Tibial artery (tissue), 4 donors: ENCODE data around the gene SETBP1.

Source experiments
- DNase-seq, 2 donors: peaks; one replicate each; pipeline ENCODE4 v3.0.0-alpha.2; 2019
- H3K27ac ChIP-seq, 2 donors: fragments of 200-600 bp; sonication (generic) in 1 of 2; 1 replicate in 1 of 2; 2 replicates in 1 of 2; pipeline ENCODE4 v1.5.1; 2018 to 2019; ENCODE audit warnings: mild to moderate bottlenecking in 1 of 2
- H3K27me3 ChIP-seq, 2 donors: fragments of 200-600 bp; sonication (generic) in 1 of 2; one replicate each; pipeline versions ENCODE4 v1.5.1 to v1.6.0; 2016 to 2019
- H3K36me3 ChIP-seq, 3 donors: fragments of 200-600 bp; sonication (generic) in 2 of 3; one replicate each; pipeline ENCODE4 v1.5.1; 2016 to 2019; ENCODE audit warnings: mild to moderate bottlenecking in 2 of 3
- H3K4me1 ChIP-seq, 4 donors: fragments of 200-600 bp; sonication (generic) in 2 of 4; 1 replicate in 3 of 4; 2 replicates in 1 of 4; pipeline ENCODE4 v1.5.1; 2016 to 2019
- H3K4me3 ChIP-seq, 2 donors: fragments of 200-600 bp; sonication (generic) in 1 of 2; 1 replicate in 1 of 2; 2 replicates in 1 of 2; pipeline ENCODE4 v1.5.1; 2018 to 2019; ENCODE audit warnings: mild to moderate bottlenecking in 2 of 2
- H3K9me3 ChIP-seq, 3 donors: fragments of 200-600 bp; sonication (generic) in 1 of 3; one replicate each; pipeline ENCODE4 v1.5.1; 2016 to 2019
- CTCF ChIP-seq, 2 experiments: fragments of 200-600 bp in 1 of 2; fragments of 450-650 bp in 1 of 2; IDR thresholded peaks; one replicate each; pipeline ENCODE4 v1.5.1; 2017 to 2019; ENCODE audit warnings: antibody characterized with exemption in 2 of 2, mild to moderate bottlenecking in 1 of 2, moderate library complexity in 1 of 2
- intact Hi-C: fragments of 100-400 bp; cut with DNase I; formaldehyde crosslinking; loops from one replicate; pipeline ENCODE4 v1.15.0; 2023; ENCODE audit warnings: low total_unique reads

The SETBP1 gene

GRCh38 chr18:44855681-44856080 is 175.0 kb downstream of the SETBP1 start:
- H3K4me3 ChIP-seq: no peak overlapping the region
- intact Hi-C loops: no loop called here
- DNase-seq: no peak
- H3K27me3 ChIP-seq: no peaks in the 10 kb centered on the region
- no peak for TF ChIP-seq CTCF (IDR thresholded peaks at IDR 0.05)
- no peak overlapping the region for H3K27ac ChIP-seq
- H3K9me3 ChIP-seq: no peaks in the 10 kb centered on the region
- peaks cover 0 to 60% (median 23%) of the 10 kb centered on the region in 4 donors for H3K4me1 ChIP-seq
- H3K36me3 ChIP-seq: no peaks in the 10 kb centered on the region

- no peaks in the 10 kb centered on the region for H3K9me3 ChIP-seq
- H3K27me3 ChIP-seq: no peaks in the 10 kb centered on the region
- no peak overlapping the region for H3K27ac ChIP-seq
- H3K4me1 ChIP-seq: peaks cover 0 to 61% (median 23%) of the 10 kb centered on the region in 4 donors
- TF ChIP-seq CTCF (IDR thresholded peaks at IDR 0.05): no peak
- H3K4me3 ChIP-seq: no peak overlapping the region
- no peaks in the 10 kb centered on the region for H3K36me3 ChIP-seq
- DNase-seq: no peak
- intact Hi-C loops: no loop called here
Measured at GRCh38 chr18:44856157-44856556, 175.5 kb downstream of the SETBP1 start.

- H3K27ac ChIP-seq: no peak overlapping the region
- H3K4me3 ChIP-seq: no peak overlapping the region
- H3K4me1 ChIP-seq: peaks cover 0 to 58% (median 21%) of the 10 kb centered on the region in 4 donors
- intact Hi-C loops: no loop called here
- H3K9me3 ChIP-seq: no peaks in the 10 kb centered on the region
- H3K36me3 ChIP-seq: no peaks in the 10 kb centered on the region
- H3K27me3 ChIP-seq: no peaks in the 10 kb centered on the region
- DNase-seq: no peak
- no peak for TF ChIP-seq CTCF (IDR thresholded peaks at IDR 0.05)
Measured at GRCh38 chr18:44857081-44857480, 176.4 kb downstream of the SETBP1 start.

GRCh38 chr18:44857744-44858491 is 177.2 kb downstream of the SETBP1 start:
- Histone ChIP-seq H3K27ac (peak overlapping the region in 1 of 2 donors; percentile 27), H3K4me1 (peaks cover 0 to 50% (median 17%) of the 10 kb centered on the region in 4 donors)
- no peak for DNase-seq

GRCh38 chr18:44859263-44859662 is 178.6 kb downstream of the SETBP1 start:
- H3K9me3 ChIP-seq: no peaks in the 10 kb centered on the region
- DNase-seq: no peak
- peaks cover 0 to 48% (median 19%) of the 10 kb centered on the region in 4 donors for H3K4me1 ChIP-seq

More at GRCh38 chr18:44857744-44858491, 177.2 kb downstream of the SETBP1 start:
- Histone ChIP-seq H3K4me3 (no peak overlapping the region), H3K9me3 (no peaks in the 10 kb centered on the region), H3K27me3 (no peaks in the 10 kb centered on the region), H3K36me3 (no peaks in the 10 kb centered on the region)
- TF ChIP-seq CTCF (IDR thresholded peaks at IDR 0.05): no peak
- intact Hi-C loops: no loop called here

More at GRCh38 chr18:44859263-44859662, 178.6 kb downstream of the SETBP1 start:
- H3K27me3 ChIP-seq: no peaks in the 10 kb centered on the region
- intact Hi-C loops: no loop called here
- no peaks in the 10 kb centered on the region for H3K36me3 ChIP-seq
- H3K27ac ChIP-seq: no peak overlapping the region
- TF ChIP-seq CTCF (IDR thresholded peaks at IDR 0.05): no peak
- H3K4me3 ChIP-seq: no peak overlapping the region
